Liver (tissue), 9 donors: Measurements from ENCODE around the gene ASH1L. TPM values are rescaled to one million over a fixed set of nuclear protein-coding genes. Genes with fewer than 3 reads are reported as not detected.

Experiments used
- DNase-seq: peaks from one replicate; pipeline ENCODE4 v3.0.0-alpha.2; 2017; ENCODE audit warnings: low spot score
- H3K27ac ChIP-seq, 2 donors: one replicate each; pipeline ENCODE4 v1.7.0; 2013; ENCODE audit warnings: inconsistent platforms in 2 of 2, low read length in 2 of 2, control low read depth in 1 of 2, low read depth in 1 of 2, mild to moderate bottlenecking in 1 of 2
- H3K27me3 ChIP-seq, 4 donors: one replicate each; pipeline versions ENCODE4 v1.6.1 to v1.7.0; 2013; ENCODE audit warnings: low read length in 3 of 4, inconsistent platforms in 1 of 4, mild to moderate bottlenecking in 1 of 4, moderate library complexity in 1 of 4; ENCODE audit not compliant: control insufficient read depth in 4 of 4, insufficient read depth in 4 of 4
- H3K36me3 ChIP-seq, 4 donors: one replicate each; pipeline versions ENCODE4 v1.6.1 to v1.7.0; 2013; ENCODE audit warnings: low read length in 3 of 4, mild to moderate bottlenecking in 3 of 4, low read depth in 1 of 4, moderate library complexity in 1 of 4; ENCODE audit not compliant: control insufficient read depth in 4 of 4, insufficient read depth in 3 of 4
- H3K4me1 ChIP-seq, 4 donors: one replicate each; pipeline versions ENCODE4 v1.6.1 to v1.7.0; 2013; ENCODE audit warnings: low read length in 3 of 4, mild to moderate bottlenecking in 3 of 4, moderate library complexity in 1 of 4; ENCODE audit not compliant: control insufficient read depth in 4 of 4, insufficient read depth in 4 of 4
- H3K4me3 ChIP-seq, 3 donors: one replicate each; pipeline versions ENCODE4 v1.6.1 to v1.7.0; 2013; ENCODE audit warnings: low read length in 3 of 3, control low read depth in 1 of 3, low read depth in 1 of 3, mild to moderate bottlenecking in 1 of 3
- H3K9ac ChIP-seq, 2 donors: one replicate each; pipeline ENCODE4 v1.7.0; 2013; ENCODE audit warnings: low read length in 2 of 2, mild to moderate bottlenecking in 2 of 2, moderate library complexity in 2 of 2, control low read depth in 1 of 2, low read depth in 1 of 2
- H3K9me3 ChIP-seq, 4 donors: one replicate each; pipeline versions ENCODE4 v1.6.1 to v1.7.0; 2013; ENCODE audit warnings: low read length in 3 of 4; ENCODE audit not compliant: control insufficient read depth in 4 of 4
- ATF3 ChIP-seq: IDR thresholded peaks from 2 replicates; pipeline ENCODE4 v1.6.1; 2016; ENCODE audit warnings: antibody characterized with exemption
- CTCF ChIP-seq: fragments of 150-350 bp; IDR thresholded peaks from 2 replicates; pipeline ENCODE4 v1.5.1; 2017; ENCODE audit warnings: improper control_type of control experiment, low read depth, low read length; ENCODE audit not compliant: missing input control
- EGR1 ChIP-seq, 2 donors: IDR thresholded peaks; 2 replicates each; pipeline ENCODE4 v1.6.1; 2016 to 2018; ENCODE audit warnings: antibody characterized with exemption in 2 of 2, low read depth in 2 of 2
- FOXA1 ChIP-seq: IDR thresholded peaks from 2 replicates; pipeline ENCODE4 v1.6.1; 2016; ENCODE audit warnings: antibody characterized with exemption
- FOXA2 ChIP-seq: IDR thresholded peaks from 2 replicates; pipeline ENCODE4 v1.6.1; 2016; ENCODE audit warnings: antibody characterized with exemption
- GABPA ChIP-seq, 2 donors: IDR thresholded peaks in 1 of 2; conservative IDR thresholded peaks in 1 of 2; 2 replicates each; pipeline ENCODE4 v1.6.1; 2016; ENCODE audit warnings: antibody characterized with exemption in 2 of 2, mild to moderate bottlenecking in 1 of 2, moderate library complexity in 1 of 2
- HNF4A ChIP-seq, 2 donors: conservative IDR thresholded peaks; 2 replicates each; pipeline ENCODE4 v1.6.1; 2016; ENCODE audit warnings: antibody characterized with exemption in 2 of 2, mild to moderate bottlenecking in 2 of 2
- JUND ChIP-seq, 2 donors: IDR thresholded peaks; 2 replicates each; pipeline ENCODE4 v1.6.1; 2016; ENCODE audit warnings: antibody characterized with exemption in 2 of 2
- NR2F2 ChIP-seq: IDR thresholded peaks from 2 replicates; pipeline ENCODE4 v1.6.1; 2016; ENCODE audit warnings: antibody characterized with exemption
- RAD21 ChIP-seq, 2 donors: IDR thresholded peaks; 2 replicates each; pipeline ENCODE4 v1.6.1; 2016; ENCODE audit warnings: antibody characterized with exemption in 2 of 2, mild to moderate bottlenecking in 2 of 2
- RXRA ChIP-seq, 2 donors: IDR thresholded peaks; 2 replicates each; pipeline ENCODE4 v1.6.1; 2017 to 2018; ENCODE audit warnings: antibody characterized with exemption in 2 of 2, mild to moderate bottlenecking in 1 of 2
- SP1 ChIP-seq: IDR thresholded peaks from 2 replicates; pipeline ENCODE4 v1.6.1; 2018; ENCODE audit warnings: antibody characterized with exemption, mild to moderate bottlenecking
- TAF1 ChIP-seq: conservative IDR thresholded peaks from 2 replicates; pipeline ENCODE4 v1.6.1; 2016; ENCODE audit warnings: antibody characterized with exemption, mild to moderate bottlenecking
- YY1 ChIP-seq: IDR thresholded peaks from 2 replicates; pipeline ENCODE4 v1.6.1; 2016; ENCODE audit warnings: antibody characterized with exemption, mild to moderate bottlenecking
- WGBS: extraction: QIAGEN DNeasy Blood & Tissue Kit; methylation state at CpG from one replicate; pipeline ENCODE4 v1.1.7; 2013; 5-methylcytosine and 5-hydroxymethylcytosine counted together
- polyA plus RNA-seq, 2 donors: library from polyadenylated mRNA; stranded (reverse) in 1 of 2; unstranded in 1 of 2; fragments of 200-250 nt in 1 of 2; fragments of >200 nt in 1 of 2; fragmentation: Nextera tagmentation in 1 of 2; extraction: Ambion mirVana in 1 of 2; gene quantifications; one replicate each; pipeline versions ENCODE4 v1.2.1 to v1.2.3, GENCODE V29; 2013 to 2015
- total RNA-seq, 2 donors: library from RNA; depleted of rRNA; stranded (reverse); fragments of >200 nt; gene quantifications; one replicate each; pipeline ENCODE4 v1.2.3, GENCODE V29; 2014
- TF ChIP-seq, protein P1 (sequence below): IDR thresholded peaks from 2 replicates; pipeline ENCODE4 v1.6.1; 2016; ENCODE audit warnings: antibody characterized with exemption
- TF ChIP-seq, protein P2 (sequence below): IDR thresholded peaks from 2 replicates; pipeline ENCODE4 v1.6.1; 2016; ENCODE audit warnings: antibody characterized with exemption, mild to moderate bottlenecking
- donor health status: healthy.
- donor health status: healthy.
- donor health status: healthy.
- donor health status: healthy.
- donor health status: healthy.

The ASH1L gene
- total and polyA plus RNA-seq, 4 donors: 3.9 to 30.3 (median 13.9) TPM

GRCh38 chr1:155323729-155324036, 238.9 kb downstream of the ASH1L start:
- TF ChIP-seq FOXA2: no peak
- TF ChIP-seq, protein P1, sequence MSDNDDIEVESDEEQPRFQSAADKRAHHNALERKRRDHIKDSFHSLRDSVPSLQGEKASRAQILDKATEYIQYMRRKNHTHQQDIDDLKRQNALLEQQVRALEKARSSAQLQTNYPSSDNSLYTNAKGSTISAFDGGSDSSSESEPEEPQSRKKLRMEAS: no peak
- TF ChIP-seq RAD21 (IDR thresholded peaks at IDR 0.05): no peak
- no peak for TF ChIP-seq ATF3
- no peak for TF ChIP-seq CTCF
- no peak for TF ChIP-seq EGR1 (IDR thresholded peaks at IDR 0.05; ENCODE audit: low read depth in 2 of 2)
- no peak for TF ChIP-seq RXRA (IDR thresholded peaks at IDR 0.05)
- no peak for TF ChIP-seq GABPA (IDR thresholded peaks at IDR 0.05 in 1 of 2, conservative IDR thresholded peaks at IDR 0.05 in 1 of 2)
- no peak for TF ChIP-seq HNF4A (conservative IDR thresholded peaks at IDR 0.05)
- TF ChIP-seq FOXA1: no peak
- TF ChIP-seq, protein P2, sequence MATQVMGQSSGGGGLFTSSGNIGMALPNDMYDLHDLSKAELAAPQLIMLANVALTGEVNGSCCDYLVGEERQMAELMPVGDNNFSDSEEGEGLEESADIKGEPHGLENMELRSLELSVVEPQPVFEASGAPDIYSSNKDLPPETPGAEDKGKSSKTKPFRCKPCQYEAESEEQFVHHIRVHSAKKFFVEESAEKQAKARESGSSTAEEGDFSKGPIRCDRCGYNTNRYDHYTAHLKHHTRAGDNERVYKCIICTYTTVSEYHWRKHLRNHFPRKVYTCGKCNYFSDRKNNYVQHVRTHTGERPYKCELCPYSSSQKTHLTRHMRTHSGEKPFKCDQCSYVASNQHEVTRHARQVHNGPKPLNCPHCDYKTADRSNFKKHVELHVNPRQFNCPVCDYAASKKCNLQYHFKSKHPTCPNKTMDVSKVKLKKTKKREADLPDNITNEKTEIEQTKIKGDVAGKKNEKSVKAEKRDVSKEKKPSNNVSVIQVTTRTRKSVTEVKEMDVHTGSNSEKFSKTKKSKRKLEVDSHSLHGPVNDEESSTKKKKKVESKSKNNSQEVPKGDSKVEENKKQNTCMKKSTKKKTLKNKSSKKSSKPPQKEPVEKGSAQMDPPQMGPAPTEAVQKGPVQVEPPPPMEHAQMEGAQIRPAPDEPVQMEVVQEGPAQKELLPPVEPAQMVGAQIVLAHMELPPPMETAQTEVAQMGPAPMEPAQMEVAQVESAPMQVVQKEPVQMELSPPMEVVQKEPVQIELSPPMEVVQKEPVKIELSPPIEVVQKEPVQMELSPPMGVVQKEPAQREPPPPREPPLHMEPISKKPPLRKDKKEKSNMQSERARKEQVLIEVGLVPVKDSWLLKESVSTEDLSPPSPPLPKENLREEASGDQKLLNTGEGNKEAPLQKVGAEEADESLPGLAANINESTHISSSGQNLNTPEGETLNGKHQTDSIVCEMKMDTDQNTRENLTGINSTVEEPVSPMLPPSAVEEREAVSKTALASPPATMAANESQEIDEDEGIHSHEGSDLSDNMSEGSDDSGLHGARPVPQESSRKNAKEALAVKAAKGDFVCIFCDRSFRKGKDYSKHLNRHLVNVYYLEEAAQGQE: no peak
- no peak for TF ChIP-seq SP1
- no peak for TF ChIP-seq NR2F2
- Histone ChIP-seq H3K4me3 (peak overlapping the region; percentile 65 to 78 (median 74)), H3K27me3 (no peaks in the 10 kb centered on the region), H3K27ac (peak overlapping the region; percentile 90 to 93), H3K36me3 (peaks cover 0 to 12% (median 11%) of the 10 kb centered on the region in 4 donors), H3K4me1 (peaks cover 2 to 35% (median 22%) of the 10 kb centered on the region in 4 donors), H3K9me3 (no peaks in the 10 kb centered on the region), H3K9ac (peak overlapping the region; percentile 52 to 75)
- peak; percentile 90 for DNase-seq
- WGBS: under 1% methylated on average over 29 of the region's 29 CpGs

- no peak overlapping the region for H3K9ac ChIP-seq
Observed at GRCh38 chr1:155322953-155323728, 239.5 kb downstream of the ASH1L start.

More at GRCh38 chr1:155322953-155323728, 239.5 kb downstream of the ASH1L start:
- Histone ChIP-seq H3K27me3 (no peaks in the 10 kb centered on the region), H3K9me3 (no peaks in the 10 kb centered on the region), H3K4me1 (peaks cover 2 to 35% (median 22%) of the 10 kb centered on the region in 4 donors), H3K36me3 (peaks cover 0 to 17% (median 13%) of the 10 kb centered on the region in 4 donors), H3K27ac (peak overlapping the region; percentile 90 to 93), H3K4me3 (peak overlapping the region; percentile 65 to 78 (median 74))
- WGBS: under 1% methylated on average over 58 of the region's 58 CpGs
- DNase-seq: peak; percentile 92
- peak; percentile 87 for TF ChIP-seq CTCF
- no peak for TF ChIP-seq EGR1 (IDR thresholded peaks at IDR 0.05; ENCODE audit: low read depth in 2 of 2)
- peak; percentile 81 for TF ChIP-seq NR2F2
- TF ChIP-seq YY1: no peak
- TF ChIP-seq, protein P2: peak; percentile 42
- TF ChIP-seq RAD21 (IDR thresholded peaks at IDR 0.05): peak; percentile 81 to 86
- no peak for TF ChIP-seq JUND (IDR thresholded peaks at IDR 0.05)
- TF ChIP-seq, protein P1: no peak
- TF ChIP-seq HNF4A (conservative IDR thresholded peaks at IDR 0.05): no peak
- TF ChIP-seq ATF3: no peak
- TF ChIP-seq GABPA (IDR thresholded peaks at IDR 0.05 in 1 of 2, conservative IDR thresholded peaks at IDR 0.05 in 1 of 2): no peak
- peak; percentile 48 for TF ChIP-seq SP1
- no peak for TF ChIP-seq FOXA1
- TF ChIP-seq TAF1: no peak
- no peak for TF ChIP-seq FOXA2
- no peak for TF ChIP-seq RXRA (IDR thresholded peaks at IDR 0.05)
